HEK293 (cell line): Measurements from ENCODE around the gene TMC4.

Experiments used
- CTCF ChIP-seq: fragments of 450-650 bp; formaldehyde crosslinking; IDR thresholded peaks from 2 replicates; pipeline ENCODE4 v1.5.1; 2016; ENCODE audit warnings: missing biosample characterization, missing genetic modification characterization
- ZNF837 ChIP-seq: fragments of 450-650 bp; formaldehyde crosslinking; IDR thresholded peaks from 2 replicates; pipeline ENCODE4 v1.5.1; 2016; ENCODE audit warnings: missing biosample characterization, missing genetic modification characterization
- TF ChIP-seq, protein P1 (sequence below): fragments of 450-650 bp; formaldehyde crosslinking; IDR thresholded peaks from 2 replicates; pipeline ENCODE4 v1.5.1; 2016; ENCODE audit warnings: missing biosample characterization, missing genetic modification characterization

GRCh38 chr19:54168174-54168917 is 4.6 kb downstream of the TMC4 start:
- TF ChIP-seq CTCF (tag by site-specific recombination) = peak; percentile 83
- TF ChIP-seq ZNF837 (tag by site-specific recombination) = no peak
- TF ChIP-seq, protein P1, sequence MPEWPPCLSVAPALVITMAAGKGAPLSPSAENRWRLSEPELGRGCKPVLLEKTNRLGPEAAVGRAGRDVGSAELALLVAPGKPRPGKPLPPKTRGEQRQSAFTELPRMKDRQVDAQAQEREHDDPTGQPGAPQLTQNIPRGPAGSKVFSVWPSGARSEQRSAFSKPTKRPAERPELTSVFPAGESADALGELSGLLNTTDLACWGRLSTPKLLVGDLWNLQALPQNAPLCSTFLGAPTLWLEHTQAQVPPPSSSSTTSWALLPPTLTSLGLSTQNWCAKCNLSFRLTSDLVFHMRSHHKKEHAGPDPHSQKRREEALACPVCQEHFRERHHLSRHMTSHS (tag by site-specific recombination) = no peak
